ENCODE measurements around the gene EDA.
"Not testable (repeated sequence)": the region's sequence is repeated elsewhere in the genome, so short reads cannot be mapped to it uniquely, and the experiment has no call there.

EDA gene

DNA sequence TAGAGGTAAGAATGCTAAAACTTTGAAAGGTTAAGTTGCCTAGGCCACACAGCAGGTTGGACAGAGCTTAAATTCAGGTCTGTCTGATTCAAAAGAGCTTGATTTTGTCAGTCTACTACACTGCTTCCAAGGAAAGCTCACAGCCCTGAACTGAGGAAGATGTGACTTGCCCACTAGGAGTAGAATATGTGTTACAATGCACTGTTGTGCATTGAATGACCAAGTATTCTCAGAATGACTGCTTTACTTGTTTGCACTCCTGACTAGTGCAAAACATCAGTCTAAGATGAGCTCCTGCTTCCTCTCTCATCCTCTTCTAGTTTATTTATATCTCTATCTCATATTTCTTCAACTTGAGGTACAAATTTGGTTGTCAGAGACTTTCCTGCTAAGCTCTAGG is 377.6 kb downstream of the EDA start:
- H3K4me1 ChIP-seq, result no peaks in the 10 kb centered on the region
- TF ChIP-seq, protein P1, sequence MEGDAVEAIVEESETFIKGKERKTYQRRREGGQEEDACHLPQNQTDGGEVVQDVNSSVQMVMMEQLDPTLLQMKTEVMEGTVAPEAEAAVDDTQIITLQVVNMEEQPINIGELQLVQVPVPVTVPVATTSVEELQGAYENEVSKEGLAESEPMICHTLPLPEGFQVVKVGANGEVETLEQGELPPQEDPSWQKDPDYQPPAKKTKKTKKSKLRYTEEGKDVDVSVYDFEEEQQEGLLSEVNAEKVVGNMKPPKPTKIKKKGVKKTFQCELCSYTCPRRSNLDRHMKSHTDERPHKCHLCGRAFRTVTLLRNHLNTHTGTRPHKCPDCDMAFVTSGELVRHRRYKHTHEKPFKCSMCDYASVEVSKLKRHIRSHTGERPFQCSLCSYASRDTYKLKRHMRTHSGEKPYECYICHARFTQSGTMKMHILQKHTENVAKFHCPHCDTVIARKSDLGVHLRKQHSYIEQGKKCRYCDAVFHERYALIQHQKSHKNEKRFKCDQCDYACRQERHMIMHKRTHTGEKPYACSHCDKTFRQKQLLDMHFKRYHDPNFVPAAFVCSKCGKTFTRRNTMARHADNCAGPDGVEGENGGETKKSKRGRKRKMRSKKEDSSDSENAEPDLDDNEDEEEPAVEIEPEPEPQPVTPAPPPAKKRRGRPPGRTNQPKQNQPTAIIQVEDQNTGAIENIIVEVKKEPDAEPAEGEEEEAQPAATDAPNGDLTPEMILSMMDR (IDR thresholded peaks at IDR 0.05; ENCODE audit: low read depth, low read length), result no peak
- H3K36me3 ChIP-seq, result no peaks in the 10 kb centered on the region
- H3K4me3 ChIP-seq (ENCODE audit: low read depth, low read length), result no peak overlapping the region
- H3K27me3 ChIP-seq, result no peaks in the 10 kb centered on the region
- DNase-seq, result no peak
- no peaks in the 10 kb centered on the region for H3K9me3 ChIP-seq

DNA sequence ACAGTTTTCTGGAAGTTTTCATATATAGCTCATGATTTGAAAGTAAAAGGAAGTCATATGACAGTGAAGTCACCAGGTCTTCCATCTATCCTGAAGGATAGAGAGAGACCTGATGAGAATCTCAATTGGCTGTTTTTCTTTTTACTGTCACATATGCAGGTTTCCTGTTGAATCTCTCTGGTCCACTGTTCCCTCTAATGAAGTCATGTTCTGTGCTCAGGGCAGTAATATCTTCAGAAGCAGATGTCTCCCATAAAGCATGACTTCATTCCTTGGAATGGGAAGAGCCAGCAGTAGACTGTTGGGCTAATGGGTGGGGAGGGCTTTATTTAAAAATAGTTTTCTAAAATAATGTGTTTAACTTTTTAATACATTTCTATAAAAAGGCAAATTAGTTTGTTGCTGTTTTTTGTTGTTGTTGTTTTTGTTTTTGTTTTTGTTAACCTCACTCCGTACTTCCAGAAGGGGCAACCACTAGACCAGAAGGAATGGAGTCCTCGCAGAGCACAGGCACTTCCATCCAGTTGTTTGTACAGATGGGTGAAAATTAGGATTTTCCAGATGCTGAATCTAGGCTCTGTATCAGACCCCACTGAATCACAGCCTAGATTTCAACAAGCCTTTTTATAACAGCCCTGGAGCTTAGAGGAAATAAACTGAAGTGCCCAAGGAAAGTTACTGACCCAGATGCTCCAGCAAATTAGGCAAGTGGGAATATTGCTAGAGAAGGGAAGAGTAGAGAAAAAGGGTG is 379.6 kb downstream of the EDA start:
- DNase-seq, result no peak
- Histone ChIP-seq H3K4me3 (ENCODE audit: low read depth, low read length) (no peak overlapping the region), H3K4me1 (no peaks in the 10 kb centered on the region), H3K27me3 (no peaks in the 10 kb centered on the region), H3K36me3 (no peaks in the 10 kb centered on the region), H3K9me3 (no peaks in the 10 kb centered on the region)
- TF ChIP-seq, protein P1 (IDR thresholded peaks at IDR 0.05; ENCODE audit: low read depth, low read length), result no peak

DNA sequence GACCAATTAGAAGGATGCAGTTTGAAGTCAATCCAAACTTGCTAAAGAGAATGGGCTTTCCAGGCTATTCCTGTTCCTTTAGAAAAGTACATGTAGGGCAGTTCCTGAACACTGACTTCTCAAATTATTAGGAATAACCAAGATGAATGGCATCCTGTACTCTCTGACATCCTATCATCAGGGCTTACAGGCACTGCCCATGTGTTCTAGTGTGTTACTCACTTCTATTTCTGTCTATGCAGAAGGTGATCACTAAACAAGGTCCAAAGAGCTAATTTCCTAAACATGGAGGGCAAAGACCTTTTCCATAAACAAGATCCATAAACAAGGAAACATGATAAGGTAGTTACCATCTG is 380.2 kb downstream of the EDA start:
- TF ChIP-seq, protein P1 (IDR thresholded peaks at IDR 0.05; ENCODE audit: low read depth, low read length), result no peak

DNA sequence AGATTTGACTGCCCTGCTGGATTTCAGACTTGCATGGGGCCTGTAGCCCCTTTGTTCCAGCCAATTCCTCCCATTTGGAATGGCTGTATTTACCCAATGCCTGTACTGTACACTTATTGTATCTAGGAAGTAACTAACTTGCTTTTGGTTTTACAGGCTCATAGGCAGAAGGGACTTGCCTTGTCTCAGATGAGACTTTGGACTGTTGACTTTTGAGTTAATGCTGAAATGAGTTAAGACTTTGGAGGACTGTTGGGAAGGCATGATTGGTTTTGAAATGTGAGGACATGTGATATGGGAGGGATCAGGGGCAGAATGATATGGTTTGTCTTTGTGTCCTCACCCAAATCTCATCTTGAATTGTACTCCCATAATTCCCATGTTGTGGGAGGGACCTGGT is 382.4 kb downstream of the EDA start:
- not testable (repeated sequence) for H3K27me3 ChIP-seq; H3K4me1 ChIP-seq; H3K36me3 ChIP-seq; DNase-seq; H3K9me3 ChIP-seq; H3K4me3 ChIP-seq (ENCODE audit: low read depth, low read length)

More for the DNA sequence above, 380.2 kb downstream of the EDA start:
- no peak for DNase-seq
- no peaks in the 10 kb centered on the region for H3K9me3 ChIP-seq
- no peak overlapping the region for H3K4me3 ChIP-seq (ENCODE audit: low read depth, low read length)
- no peaks in the 10 kb centered on the region for H3K4me1 ChIP-seq
- no peaks in the 10 kb centered on the region for H3K36me3 ChIP-seq
- H3K27me3 ChIP-seq, result no peaks in the 10 kb centered on the region

DNA sequence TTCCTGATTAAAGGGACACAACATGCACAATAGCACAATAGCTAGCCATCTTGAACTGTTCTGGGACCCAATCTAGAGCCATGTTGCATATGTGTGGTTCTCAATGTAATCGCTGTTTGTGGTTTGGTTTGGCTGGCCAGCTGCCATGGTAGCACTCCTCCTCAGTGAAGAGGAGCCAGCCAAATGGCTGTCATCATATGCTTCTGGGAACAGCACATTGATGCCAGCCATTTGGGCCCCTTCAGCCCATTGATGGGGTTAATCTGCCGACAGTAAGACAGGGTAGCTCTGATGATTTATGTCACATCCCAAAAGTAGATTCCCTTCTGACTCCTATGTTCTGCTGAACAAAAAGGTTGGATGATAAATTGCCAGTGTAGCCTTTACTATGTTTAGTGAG is 385.4 kb downstream of the EDA start:
- no peak overlapping the region for H3K4me3 ChIP-seq (ENCODE audit: low read depth, low read length)
- TF ChIP-seq, protein P1 (IDR thresholded peaks at IDR 0.05; ENCODE audit: low read depth, low read length), result no peak
- no peak for DNase-seq

DNA sequence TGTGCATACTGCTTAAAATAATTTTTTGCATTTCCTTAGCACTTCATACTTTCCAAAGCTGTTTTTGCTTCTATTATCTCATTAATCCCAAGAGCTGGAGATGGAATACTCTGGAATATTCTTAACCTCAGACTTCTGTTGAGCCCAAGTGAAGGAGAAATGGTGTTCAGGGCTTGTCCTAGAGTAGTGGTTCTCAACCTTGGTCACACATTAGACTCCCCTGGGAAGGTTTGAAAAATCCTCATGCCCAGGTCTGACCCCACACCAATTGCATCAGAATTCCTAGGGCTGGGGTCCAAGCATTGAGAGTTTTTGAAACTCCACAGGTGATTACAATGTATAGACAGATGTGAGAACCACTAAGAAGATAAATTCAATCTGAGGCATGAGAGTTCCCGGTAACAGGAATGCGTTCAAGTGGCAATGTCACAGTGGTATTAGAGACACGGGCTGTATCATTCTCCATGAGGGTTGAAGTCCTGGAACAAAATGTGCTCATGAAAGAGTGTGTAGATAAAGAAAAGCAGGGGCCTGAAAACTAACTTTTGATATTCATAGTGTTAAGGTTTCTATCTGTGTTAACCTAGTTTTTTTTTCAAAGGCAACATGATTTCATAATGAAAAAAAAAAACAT is 385.9 kb downstream of the EDA start:
- Histone ChIP-seq H3K4me3 (ENCODE audit: low read depth, low read length) (no peak overlapping the region), H3K4me1 (no peaks in the 10 kb centered on the region), H3K9me3 (no peaks in the 10 kb centered on the region), H3K36me3 (no peaks in the 10 kb centered on the region), H3K27me3 (no peaks in the 10 kb centered on the region)
- DNase-seq, result no peak
- TF ChIP-seq, protein P1 (IDR thresholded peaks at IDR 0.05; ENCODE audit: low read depth, low read length), result no peak

More for the DNA sequence above, 385.4 kb downstream of the EDA start:
- Histone ChIP-seq H3K9me3 (no peaks in the 10 kb centered on the region), H3K36me3 (no peaks in the 10 kb centered on the region), H3K27me3 (no peaks in the 10 kb centered on the region), H3K4me1 (no peaks in the 10 kb centered on the region)

Data from BE2C (cell line).